ENCODE data around the gene THG1L. TPM values are rescaled to one million over a fixed set of nuclear protein-coding genes. Genes with fewer than 3 reads are reported as not detected.

THG1L gene
- total RNA-seq, 1 experiment from 2014 or later: 12.9 TPM

- Histone ChIP-seq H2BK12ac (ENCODE audit: insufficient read length, low read depth, low read length) (no peak overlapping the region), H3K9ac (ENCODE audit: extremely low read depth, insufficient read length, low read length) (no peak overlapping the region)
- WGBS (ENCODE audit: extremely low coverage, insufficient read length, low lambda C conversion rate): no CpG with 5 or more reads among the region's 52 CpGs
Measured at GRCh38 chr5:157689942-157690689, 41.1 kb upstream of the THG1L start.

More at GRCh38 chr5:157689942-157690689, 41.1 kb upstream of the THG1L start:
- Histone ChIP-seq H3K27me3 (ENCODE audit: insufficient read depth, low read length) (no peaks in the 10 kb centered on the region), H3K23ac (ENCODE audit: insufficient read length, low read depth, low read length) (no peak overlapping the region), H3K79me2 (ENCODE audit: insufficient read depth, low read length) (no peaks in the 10 kb centered on the region), H4K20me1 (ENCODE audit: control insufficient read depth, insufficient read depth, insufficient read length) (no peaks in the 10 kb centered on the region), H2BK20ac (ENCODE audit: low read depth, low read length, poor library complexity, severe bottlenecking) (no peak overlapping the region), H2BK15ac (ENCODE audit: low read depth, low read length) (no peak overlapping the region), H2BK120ac (ENCODE audit: low read depth, low read length, poor library complexity, severe bottlenecking) (no peak overlapping the region), H2AFZ (ENCODE audit: low read length) (no peak overlapping the region), H3K18ac (ENCODE audit: insufficient read length, low read depth, low read length) (no peak overlapping the region), H3T11ph (ENCODE audit: low read length) (no peak overlapping the region), H2AK5ac (ENCODE audit: insufficient read length, low read length) (no peak overlapping the region), H3K79me1 (ENCODE audit: insufficient read depth, low read depth, low read length, poor library complexity, severe bottlenecking) (no peaks in the 10 kb centered on the region), H3K4ac (ENCODE audit: low read depth, low read length) (no peak overlapping the region), H3K4me2 (ENCODE audit: insufficient read depth, insufficient read length, low read length) (no peak overlapping the region), H4K5ac (ENCODE audit: insufficient read length, low read depth, low read length) (no peak overlapping the region), H3K23me2 (ENCODE audit: insufficient read length, low read depth, low read length, poor library complexity, severe bottlenecking) (no peaks in the 10 kb centered on the region), H3K56ac (ENCODE audit: insufficient read length, low read depth, low read length) (no peak overlapping the region), H3K27ac (ENCODE audit: insufficient read length, low read depth, low read length) (no peak overlapping the region), H4K91ac (ENCODE audit: insufficient read length, low read depth, low read length) (no peak overlapping the region), H3K9me3 (ENCODE audit: control insufficient read depth, low read depth, low read length) (peaks cover 5% of the 10 kb centered on the region), H3K14ac (ENCODE audit: insufficient read depth, low read length) (no peak overlapping the region; the same call in 1 of the 2 replicates), H3K4me1 (ENCODE audit: insufficient read depth, low read length) (no peaks in the 10 kb centered on the region), H2BK5ac (ENCODE audit: insufficient read length, low read length) (no peak overlapping the region), H4K8ac (replicated peaks; ENCODE audit: insufficient read length, low read depth, low read length) (no peak overlapping the region)
- H3K27ac Mint-ChIP-seq: no peak overlapping the region
- H3K4me3 Mint-ChIP-seq: no peak overlapping the region
- H3K36me3 Mint-ChIP-seq (ENCODE audit: insufficient read depth in 1 of 3, low read depth in 3 of 3): peaks cover 0 to 15% (median 2%) of the 10 kb centered on the region in 3 experiments; a peak in 5 of 7 replicates
- H3K27me3 Mint-ChIP-seq (ENCODE audit: low read depth): peaks cover 5% of the 10 kb centered on the region
- no peaks in the 10 kb centered on the region for H3K4me1 Mint-ChIP-seq
- peak; percentile 33 for DNase-seq
- TF ChIP-seq CTCF (conservative IDR thresholded peaks at IDR 0.05): peak; percentile 41; the same call in 2 of the 3 replicates
- H3K9me3 Mint-ChIP-seq: peaks cover 10 to 24% of the 10 kb centered on the region in 2 experiments; a peak in 2 of 5 replicates
